ENCODE results near the gene L3MBTL4.
"Not testable (repeated sequence)": the region's sequence is repeated elsewhere in the genome, so short reads cannot be mapped to it uniquely, and the experiment has no call there.

L3MBTL4 gene

DNA sequence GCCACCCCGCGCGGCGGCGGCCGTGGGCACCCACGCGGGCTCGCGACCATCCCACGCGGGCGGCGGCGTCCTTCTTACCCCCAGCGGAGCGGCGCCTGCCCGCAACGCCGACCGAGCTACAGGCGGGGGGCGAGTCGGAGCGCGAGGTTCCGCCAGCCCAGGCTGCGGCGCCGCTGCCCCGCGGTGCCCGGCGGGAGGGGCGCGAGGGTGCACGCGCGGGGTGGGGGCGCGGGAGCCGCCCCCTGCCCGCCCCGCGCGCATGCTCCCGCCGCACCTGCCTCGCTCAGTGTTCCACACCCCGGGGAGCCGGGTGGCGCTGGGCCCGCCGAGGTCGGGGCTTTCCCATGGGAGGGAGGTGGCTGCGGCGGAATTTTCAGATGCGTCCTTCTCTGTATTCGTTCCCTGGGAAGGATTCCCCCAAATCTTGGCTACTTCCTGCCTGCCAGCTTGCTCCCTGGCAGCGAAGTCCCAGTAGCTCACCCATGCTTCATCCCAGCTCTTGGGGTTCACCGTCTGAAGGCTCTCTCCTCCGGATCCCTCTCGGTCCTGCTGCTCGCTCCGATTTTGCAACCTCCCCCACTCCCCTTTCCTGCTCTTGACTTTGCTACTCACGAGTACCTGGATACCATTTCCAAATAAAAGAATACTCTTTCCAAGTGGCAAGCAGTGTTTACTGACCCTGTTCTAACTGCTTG is at the start of gene L3MBTL4:
Gene L3MBTL4, minus strand, starts transcription at position 189 of the 695 bp plus-strand sequence. CDS start 103,286 bp downstream, outside the sequence.
- DNase-seq: no peak

DNA sequence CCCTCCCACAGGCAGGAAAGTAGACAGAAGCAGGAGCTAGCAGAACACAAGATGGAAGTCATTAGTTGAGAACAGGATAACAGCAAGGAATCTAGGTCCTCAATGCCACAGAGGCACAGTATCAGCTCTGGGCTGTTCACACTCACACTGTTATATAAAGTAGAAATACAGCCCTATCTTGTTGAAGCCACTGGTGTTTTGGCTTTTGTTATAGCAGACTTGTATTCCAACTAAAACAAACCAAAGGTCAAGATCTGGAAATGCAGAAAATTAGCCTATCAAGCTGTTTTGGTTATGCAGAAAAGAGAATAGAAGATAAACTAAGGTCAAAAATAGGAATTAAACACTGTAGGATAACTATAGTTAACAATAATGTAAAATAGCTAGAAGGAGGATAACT is 37.5 kb upstream of the L3MBTL4 start:
- DNase-seq: no peak

DNA sequence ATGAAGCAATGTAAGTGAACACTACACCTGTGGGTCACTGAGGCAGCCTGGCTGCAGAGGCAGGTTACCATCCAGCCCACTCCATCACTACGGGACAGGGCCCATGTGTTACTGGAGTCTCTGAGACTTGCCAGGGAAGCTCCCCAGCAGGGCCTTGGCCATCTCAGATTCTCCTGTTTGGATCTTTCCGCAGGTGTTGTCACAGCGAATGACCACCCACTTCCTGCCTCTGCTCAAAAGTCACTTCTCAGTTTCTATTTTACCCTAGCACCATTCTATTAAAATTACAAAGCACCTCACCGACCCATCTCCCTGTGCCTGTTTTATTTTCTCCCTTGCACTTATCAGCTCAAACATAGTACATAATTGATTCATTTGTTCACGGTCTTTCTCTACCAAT is 34.5 kb upstream of the L3MBTL4 start:
- no peak for DNase-seq

DNA sequence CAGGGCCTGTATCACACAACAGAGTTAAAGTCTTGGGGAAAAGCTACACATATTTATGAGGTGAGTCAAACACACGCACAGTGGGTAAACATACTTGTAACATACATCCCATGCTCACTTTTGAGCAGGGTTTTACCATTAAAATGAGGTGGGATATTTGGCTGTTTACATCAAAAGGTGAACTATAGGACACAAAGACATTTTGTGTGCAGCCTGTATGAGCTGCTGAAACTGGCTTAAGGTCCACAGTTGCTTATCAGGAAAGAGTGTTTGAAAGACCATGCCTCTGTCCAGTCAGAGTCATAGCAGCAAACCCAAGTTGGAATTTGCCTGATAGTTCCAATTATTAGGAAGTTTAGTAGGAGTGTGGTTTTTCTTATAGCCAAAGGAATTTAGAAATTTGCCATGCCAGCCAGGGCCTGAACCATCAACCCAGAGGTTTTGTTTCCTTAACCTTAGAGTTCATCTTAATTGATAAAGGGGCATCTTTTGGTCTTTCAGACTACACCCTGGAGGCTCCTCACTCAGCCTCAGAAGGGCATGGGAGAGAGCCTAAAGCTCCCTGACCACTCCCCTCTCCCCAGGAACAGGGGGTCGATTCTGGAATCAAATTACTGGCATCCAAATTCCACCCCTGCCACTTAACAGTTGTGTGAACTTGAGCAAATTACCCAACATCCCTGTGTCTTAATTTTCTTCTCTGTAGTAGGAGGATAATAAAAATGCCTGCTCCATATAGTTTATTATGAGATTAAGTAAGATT is 29.9 kb upstream of the L3MBTL4 start:
- no peak for DNase-seq

DNA sequence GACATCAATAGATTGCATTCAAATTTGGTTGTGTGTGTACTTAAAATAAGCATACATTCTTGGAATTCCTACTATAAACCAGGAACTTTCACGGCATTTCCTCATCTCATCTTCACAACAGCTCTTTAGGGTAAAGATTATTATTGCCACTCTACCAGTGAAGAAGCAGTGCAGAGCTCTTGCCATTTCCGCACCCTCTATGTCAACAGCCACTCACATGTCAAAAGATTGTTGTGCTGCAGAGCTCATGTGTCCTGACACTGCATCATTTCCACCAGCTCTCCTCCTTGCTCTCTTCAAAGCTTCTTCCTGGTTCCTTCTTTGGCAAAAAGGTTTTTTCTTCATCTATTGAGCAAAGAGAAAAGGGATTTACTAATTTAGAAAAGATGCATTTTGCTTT is 26.5 kb upstream of the L3MBTL4 start:
- no peak for DNase-seq

DNA sequence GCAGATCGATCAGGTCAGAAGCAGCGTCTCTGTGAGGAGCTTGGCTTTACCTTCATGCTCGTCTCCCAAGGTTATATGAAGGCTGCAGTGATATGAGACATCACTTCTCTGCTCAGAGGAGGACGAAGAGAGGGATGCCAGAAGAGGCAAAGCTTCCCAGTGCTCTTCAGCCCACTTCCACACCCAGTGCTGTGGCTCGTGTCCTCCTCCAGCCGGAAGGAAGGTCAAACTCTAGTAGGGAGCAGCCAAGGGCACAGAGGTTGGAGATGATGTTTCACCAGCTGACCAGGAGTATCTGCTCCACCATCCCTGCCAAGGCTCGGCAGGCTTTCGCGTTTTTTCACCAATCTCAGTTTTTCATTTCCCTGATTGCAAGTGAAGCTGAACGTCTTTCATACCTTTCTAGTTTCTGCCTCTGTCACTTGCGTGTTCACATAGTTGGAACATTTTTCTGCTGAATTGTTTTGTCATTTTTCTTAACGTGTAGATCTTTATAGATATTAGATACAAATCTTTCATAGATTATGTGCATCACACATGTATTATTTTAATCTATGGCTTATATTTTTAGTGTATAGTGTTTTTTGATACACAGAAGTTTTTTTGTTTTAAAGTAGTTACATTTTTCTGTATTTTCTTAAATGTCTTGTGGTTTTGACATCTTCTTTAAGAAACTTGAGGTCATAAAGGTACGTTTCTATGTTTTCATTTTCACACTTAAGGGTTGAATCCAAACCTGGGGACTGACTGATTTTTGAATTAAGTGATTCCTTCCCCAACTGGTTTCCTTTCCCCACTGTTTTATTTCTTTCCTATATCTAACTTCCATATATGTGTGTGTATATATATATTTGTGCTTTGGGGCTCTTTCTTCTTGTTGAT is 23.5 kb upstream of the L3MBTL4 start:
- no peak for DNase-seq

DNA sequence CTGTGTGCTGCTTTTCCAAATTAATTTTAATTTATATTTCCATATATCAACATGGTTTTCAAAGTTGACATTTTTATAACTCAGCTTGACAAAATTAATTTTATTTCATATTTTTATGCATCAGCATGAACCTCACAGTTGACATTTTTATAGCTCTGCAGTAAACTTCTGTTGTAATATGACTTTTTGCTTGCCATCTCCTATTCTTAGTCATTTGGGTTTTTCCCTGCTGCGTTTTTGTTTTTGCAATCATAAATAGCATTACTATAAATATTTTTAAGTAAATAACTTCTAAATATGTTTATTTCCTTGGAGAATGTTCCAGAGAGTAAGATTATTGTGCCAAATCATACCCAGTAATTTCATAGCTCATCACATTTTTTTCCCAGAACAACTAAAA is 21.0 kb upstream of the L3MBTL4 start:
- DNase-seq: no peak

DNA sequence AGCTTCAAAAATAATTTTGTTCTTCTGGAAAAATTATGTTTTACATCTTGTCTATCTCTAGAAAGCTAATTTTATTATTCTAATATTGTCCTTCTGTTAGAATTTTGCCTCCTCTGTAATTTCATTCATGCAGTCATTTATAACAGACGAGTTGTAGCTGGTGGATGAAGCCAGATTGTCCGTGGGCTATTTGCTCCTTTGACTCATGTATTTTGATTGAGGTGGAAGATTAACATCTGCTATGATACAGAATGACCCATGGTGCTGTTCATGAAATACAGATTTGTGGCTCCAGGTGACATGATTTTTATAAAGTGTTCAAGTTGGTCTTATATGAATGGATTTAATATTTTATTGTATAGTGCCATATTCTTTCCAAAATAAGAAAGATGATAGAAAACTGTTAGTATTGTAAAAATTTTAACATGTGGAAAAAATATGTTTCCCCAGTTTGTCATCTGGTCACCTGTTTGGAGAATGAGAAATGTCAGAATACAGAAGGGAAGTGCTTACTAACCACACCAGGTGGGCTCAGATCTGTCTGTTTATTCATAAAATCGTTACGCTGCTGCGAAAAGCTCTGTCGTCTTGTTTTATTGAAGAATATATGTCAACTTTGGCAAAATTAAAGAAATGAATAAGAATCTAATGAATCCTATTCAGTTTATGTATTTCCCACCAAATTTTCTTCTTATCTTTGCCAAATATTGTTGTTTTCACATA is 20.4 kb upstream of the L3MBTL4 start:
- DNase-seq: no peak

DNA sequence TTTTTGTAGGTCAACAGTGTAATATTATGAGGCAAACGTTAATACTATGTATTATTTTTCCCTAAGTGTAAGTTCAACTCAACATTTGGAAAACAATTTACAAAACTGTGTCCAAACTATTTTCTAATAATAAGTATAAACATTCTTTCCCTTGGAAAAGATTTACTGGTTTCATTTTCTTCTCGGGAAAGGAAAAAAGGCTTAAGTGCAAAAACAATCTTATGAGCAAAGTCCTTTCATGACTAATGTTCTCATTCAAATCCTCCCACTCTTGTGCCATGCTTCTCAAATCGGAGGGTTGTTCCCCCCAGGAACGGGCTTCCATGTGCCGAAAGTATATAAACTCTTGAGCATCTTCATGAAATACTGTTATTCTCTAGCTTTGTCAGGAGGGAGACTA is 19.8 kb upstream of the L3MBTL4 start:
- DNase-seq: no peak

DNA sequence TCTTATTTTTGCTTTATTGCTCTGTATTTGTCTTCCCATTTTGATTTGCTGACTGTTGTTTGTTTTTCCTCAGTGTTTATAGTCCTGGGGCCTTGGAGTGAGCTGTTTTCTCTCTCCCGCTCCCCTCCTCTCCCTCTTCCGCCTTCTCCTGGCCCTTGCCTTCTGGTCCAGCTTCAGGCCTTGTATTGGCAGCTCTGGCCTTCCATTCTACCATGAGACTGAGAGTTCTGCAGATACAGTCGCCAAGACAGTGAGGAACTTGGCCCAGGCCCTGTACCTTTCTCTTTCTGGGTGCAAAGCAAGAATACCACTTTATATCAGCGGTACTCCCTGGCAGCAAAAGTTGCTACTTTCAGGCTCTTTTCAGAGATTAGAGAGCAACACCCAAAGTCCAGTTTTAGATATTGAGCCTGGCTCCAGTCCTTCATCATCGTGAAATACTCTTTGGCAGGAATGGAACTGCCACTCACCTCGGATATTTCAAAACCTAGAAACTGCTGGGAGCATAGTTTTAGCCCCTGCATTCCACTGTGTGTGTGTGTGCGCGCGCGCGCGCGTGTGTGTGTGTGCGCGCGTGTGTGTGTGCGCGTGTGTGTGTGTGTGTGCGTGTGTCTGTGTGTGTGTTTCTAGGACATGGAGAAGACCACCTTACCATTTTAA is 17.1 kb upstream of the L3MBTL4 start:
- DNase-seq: no peak

DNA sequence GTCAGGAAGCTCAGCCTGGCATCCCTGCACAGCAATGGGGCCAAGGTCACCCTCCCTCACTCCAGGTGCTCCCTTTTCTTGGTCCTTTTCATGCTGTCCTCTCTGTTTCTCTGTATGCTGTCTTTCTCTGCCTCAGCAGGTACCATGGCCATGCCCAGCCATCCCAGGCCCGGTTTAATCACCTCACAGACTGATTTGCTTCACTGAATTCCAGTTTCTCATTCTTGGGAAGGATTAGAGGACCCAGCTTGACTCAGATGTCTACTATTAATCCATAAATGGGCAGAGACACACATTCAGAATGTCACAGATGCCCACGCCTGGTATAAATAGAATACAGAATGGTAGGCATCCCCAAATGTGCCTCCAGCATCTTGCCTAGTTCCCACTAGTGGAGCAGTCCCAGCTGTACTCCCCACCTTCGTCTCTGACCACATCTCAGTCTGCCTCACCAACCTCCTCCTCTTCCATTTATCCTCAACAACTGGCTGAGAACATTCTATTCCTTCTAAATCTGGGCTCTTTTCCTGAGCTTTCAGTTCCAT is 14.2 kb upstream of the L3MBTL4 start:
- no peak for DNase-seq

DNA sequence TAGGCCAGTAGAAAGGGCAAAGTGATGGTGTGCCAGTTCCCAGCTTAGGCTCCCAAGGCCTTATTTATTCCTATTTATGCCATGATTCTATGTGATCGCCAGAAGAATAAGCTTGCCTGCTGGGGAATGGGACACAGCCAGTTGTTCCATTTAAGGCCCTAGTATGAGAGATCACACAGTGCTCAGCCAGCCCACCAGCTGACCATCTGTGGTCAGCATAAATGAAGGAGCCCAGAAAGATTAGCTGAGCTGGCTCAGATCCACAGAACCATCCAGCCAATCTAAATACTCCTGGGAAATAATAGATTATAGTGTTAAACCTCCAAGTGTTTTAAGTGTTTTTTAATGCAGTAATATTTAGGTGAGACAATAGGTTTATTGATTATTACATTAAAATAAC is 12.6 kb upstream of the L3MBTL4 start:
- no peak for DNase-seq

DNA sequence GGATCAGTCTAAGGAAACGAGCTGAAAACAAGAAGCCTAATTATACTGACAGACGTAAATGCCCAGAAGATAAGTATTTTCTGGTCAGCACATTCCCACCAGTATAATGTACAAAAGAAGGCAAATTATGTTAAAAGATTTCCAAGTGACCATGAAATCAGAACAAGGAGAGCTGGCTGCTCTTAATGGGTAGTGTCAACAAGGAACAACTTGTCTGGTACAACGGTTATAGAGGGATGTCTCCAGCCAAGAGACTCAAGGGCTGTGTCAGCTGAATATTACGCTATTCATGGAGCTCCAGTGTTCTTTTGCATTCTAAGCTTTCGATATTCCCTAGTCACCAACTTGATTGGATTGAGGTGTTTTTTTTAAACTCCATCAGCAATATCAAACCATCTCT is 8.6 kb upstream of the L3MBTL4 start:
- DNase-seq: no peak

DNA sequence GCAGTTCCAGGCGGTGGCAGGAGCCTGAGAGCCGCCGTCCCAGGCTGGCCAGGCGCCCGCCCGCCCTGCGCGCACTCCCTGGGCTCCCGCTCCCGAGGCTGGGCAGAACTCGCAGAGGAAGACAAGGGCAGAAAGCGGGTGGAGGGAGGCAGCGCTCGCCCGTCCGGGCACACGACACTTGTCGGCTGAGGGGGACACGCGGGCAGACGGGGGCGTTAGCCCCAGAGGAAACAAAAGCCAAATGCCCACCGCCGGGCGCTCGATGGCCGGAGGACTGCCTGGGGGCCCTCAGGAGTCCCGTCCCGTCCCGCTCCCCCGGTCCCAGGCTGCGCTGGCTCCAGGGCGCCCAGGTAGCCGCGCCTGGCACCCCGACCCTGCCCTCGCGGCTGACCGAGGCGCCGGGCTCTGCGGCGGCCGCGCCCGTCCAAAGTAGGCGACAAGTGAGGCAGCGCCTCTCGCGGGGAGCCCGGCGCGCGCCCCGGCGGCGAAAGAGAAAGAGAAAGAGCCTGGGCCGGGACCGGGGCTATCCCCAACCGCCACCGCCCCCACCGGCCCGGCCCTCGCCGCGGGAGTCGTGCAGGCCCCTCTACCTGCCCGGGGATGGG is 491 bp downstream of the L3MBTL4 start:
- no peak for DNase-seq

DNA sequence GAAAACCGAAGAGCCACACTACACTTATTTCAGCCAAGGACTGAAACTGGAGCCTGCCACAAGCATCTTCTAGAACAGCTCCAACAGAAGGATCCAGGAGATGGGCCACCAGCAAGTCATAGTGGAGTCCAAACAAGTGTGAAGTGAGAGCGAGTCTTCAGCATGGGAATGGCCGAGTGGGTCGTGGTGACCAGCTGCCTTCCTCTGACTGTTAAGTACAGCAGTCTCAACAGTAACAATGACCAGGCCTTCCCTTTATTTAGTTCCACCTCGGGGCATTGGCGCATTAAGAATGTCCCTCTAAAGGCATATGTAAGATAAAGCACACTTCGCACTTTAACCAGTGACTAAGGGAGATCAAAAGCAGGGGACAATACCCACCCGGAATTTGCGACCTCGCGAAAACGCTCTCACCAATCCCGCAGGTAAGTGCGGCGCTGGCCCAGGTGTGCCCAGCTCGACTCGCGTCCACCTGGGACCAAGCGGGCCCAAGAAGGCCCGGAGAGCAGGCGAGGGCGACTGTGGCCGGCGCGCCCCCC is 1.1 kb downstream of the L3MBTL4 start:
- DNase-seq: no peak

DNA sequence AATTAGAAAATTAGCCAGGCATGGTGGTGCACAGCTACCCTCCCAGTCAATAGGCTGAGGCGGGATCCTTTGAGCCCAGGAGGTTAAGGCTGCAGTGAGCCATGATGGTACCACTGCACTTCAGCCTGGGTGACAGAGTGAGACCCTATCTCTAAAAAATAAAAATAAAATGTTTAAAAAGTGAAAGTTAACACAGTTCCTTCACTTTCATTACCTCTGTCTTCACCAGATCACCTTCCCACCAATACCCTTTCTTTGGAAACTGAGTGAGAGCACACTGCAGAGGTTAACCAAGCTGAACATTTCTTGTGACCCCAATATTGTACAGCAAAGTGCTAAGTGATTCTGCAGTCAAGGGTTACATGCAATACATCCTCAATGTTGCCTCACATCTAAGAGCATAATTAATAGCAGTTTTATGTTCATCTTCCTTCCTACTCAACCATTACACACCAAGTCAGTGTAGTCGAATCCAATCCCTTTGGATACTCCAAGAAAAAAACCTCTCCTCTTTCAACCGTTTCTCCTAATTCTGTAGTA is 1.7 kb downstream of the L3MBTL4 start:
- DNase-seq: no peak

DNA sequence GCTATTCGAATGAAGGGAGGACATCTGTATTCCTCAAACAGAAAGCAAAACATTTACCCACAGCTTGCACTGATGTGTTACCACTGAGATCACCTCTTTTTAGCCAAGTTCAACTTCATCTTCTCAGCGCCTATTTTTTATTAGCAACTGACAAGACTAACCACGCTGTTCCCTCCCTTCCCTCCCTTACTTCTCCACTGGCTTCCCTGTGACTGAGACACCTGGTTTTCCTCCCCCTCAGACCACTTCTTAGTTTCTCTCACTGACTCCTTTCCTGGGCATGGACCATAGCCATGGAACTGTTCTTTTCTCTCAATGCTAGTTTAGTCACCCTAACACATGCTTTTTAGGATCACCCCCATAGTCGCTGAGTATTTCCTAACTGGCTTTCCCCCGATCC is 3.3 kb downstream of the L3MBTL4 start:
- DNase-seq: no peak

DNA sequence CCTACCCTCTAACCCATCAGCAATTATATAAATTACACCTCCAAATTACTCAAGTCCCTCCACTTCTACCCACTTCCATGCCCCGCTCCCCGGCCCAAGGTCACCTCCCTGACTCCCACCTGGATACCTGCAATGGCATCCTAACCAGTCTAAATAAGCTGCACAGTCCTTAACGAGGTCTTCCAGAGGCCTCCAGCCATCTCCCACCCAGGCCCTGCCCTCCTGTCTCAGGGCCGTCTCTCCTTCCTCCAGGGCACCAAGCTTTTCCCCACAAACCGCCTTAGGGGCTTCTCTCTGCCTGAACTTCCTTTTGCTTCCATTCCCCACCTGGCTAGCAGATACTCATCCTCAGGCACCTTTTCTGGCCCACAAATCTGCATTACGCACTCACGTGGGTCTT is 4.8 kb downstream of the L3MBTL4 start:
- no peak for DNase-seq

DNA sequence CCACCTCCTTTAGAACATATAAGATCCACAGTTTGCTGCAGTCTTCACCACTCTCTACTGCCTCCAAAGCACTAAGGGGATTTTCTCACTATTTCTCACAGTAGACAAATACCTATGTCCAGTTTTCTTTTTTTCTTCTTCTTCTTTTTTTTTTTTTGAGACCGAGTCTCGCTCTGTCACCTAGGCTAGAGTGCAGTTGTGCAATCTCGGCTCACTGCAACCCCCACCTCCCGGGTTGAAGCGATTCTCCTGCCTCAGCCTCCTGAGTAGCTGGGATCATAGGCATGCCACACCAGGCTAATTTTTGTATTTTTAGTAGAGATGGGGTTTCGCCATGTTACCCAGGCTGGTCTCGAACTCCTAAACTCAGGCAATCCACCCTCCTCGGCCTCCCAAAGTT is 6.2 kb downstream of the L3MBTL4 start:
- DNase-seq: not testable (repeated sequence)

DNA sequence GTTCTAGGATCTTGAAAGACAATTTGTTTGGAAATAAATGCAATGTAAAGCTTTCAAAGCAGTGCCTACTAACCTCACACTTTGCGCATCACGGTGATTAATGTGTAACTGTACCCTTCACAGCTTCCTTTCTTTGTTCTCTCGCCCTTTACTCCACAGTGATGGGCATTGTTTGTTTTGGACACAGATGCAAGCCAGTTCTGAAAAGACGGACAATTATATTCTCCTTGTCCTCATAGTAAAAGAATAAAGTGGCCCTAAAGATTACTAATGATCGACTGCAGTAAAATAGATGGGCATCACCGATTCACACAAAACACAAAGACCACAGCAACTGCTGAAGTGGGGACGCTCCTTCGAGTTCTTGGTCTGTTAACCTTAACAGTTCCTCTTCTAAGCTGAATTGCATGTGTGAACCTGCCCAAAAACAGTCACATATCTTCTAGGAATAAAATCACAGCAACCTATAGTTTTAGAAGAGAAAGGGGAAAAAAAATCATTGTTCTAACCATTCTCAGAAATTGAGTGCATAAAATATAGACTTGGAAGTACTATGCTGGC is 7.7 kb downstream of the L3MBTL4 start:
- DNase-seq: no peak
